H9 (cell line): ENCODE results near the gene RNLS. TPM values are rescaled to one million over a fixed set of nuclear protein-coding genes. Genes with fewer than 3 reads are reported as not detected.

Experiments used
- DNase-seq: peaks from one replicate; pipeline ENCODE4 v3.0.0-alpha.2; 2017
- H2AFZ ChIP-seq: one replicate; pipeline ENCODE4 v1.6.1; 2013; ENCODE audit warnings: mild to moderate bottlenecking, low read length, control low read depth, moderate library complexity
- H2AK5ac ChIP-seq: 2 replicates; pipeline ENCODE4 v1.6.1; 2013; ENCODE audit warnings: low read length, control low read depth, mixed read lengths; ENCODE audit not compliant: insufficient read length
- H2BK120ac ChIP-seq: one replicate; pipeline ENCODE4 v1.6.1; 2013; ENCODE audit warnings: low read depth, mild to moderate bottlenecking, low read length, control low read depth, inconsistent platforms; ENCODE audit not compliant: poor library complexity, severe bottlenecking
- H2BK12ac ChIP-seq: 2 replicates; pipeline ENCODE4 v1.6.1; 2013; ENCODE audit warnings: low read length, control low read depth, mixed read lengths, low read depth; ENCODE audit not compliant: insufficient read length
- H2BK15ac ChIP-seq: 2 replicates; pipeline ENCODE4 v1.6.1; 2013; ENCODE audit warnings: low read depth, low read length, control low read depth
- H2BK20ac ChIP-seq: one replicate; pipeline ENCODE4 v1.6.1; 2013; ENCODE audit warnings: low read depth, mild to moderate bottlenecking, low read length, control low read depth, inconsistent platforms; ENCODE audit not compliant: poor library complexity, severe bottlenecking
- H2BK5ac ChIP-seq: 2 replicates; pipeline ENCODE4 v1.6.1; 2013; ENCODE audit warnings: low read length, control low read depth, mixed read lengths; ENCODE audit not compliant: insufficient read length
- H3K14ac ChIP-seq: 2 replicates; pipeline ENCODE4 v1.6.1; 2013; ENCODE audit warnings: low read length, control low read depth; ENCODE audit not compliant: insufficient read depth
- H3K18ac ChIP-seq: 2 replicates; pipeline ENCODE4 v1.6.1; 2013; ENCODE audit warnings: low read depth, mild to moderate bottlenecking, mixed read lengths, low read length, control low read depth; ENCODE audit not compliant: insufficient read length
- H3K23ac ChIP-seq: 2 replicates; pipeline ENCODE4 v1.6.1; 2013; ENCODE audit warnings: low read length, control low read depth, mixed read lengths, low read depth; ENCODE audit not compliant: insufficient read length
- H3K23me2 ChIP-seq: 2 replicates; pipeline ENCODE4 v1.6.1; 2013; ENCODE audit warnings: low read depth, mild to moderate bottlenecking, mixed read lengths, low read length, control low read depth; ENCODE audit not compliant: insufficient read length, poor library complexity, severe bottlenecking
- H3K27ac ChIP-seq: 2 replicates; pipeline ENCODE4 v1.5.1; 2013; ENCODE audit warnings: low read length, control low read depth, mixed read lengths, low read depth; ENCODE audit not compliant: insufficient read length
- H3K27me3 ChIP-seq: 2 replicates; pipeline ENCODE4 v1.6.1; 2013; ENCODE audit warnings: low read length, control low read depth, inconsistent platforms; ENCODE audit not compliant: insufficient read depth
- H3K4ac ChIP-seq: 2 replicates; pipeline ENCODE4 v1.6.1; 2013; ENCODE audit warnings: low read depth, mild to moderate bottlenecking, control low read depth, inconsistent platforms, low read length, moderate library complexity
- H3K4me1 ChIP-seq: 2 replicates; pipeline ENCODE4 v1.6.1; 2013; ENCODE audit warnings: low read length, control low read depth, inconsistent platforms; ENCODE audit not compliant: insufficient read depth
- H3K4me2 ChIP-seq: 2 replicates; pipeline ENCODE4 v1.6.1; 2013; ENCODE audit warnings: low read length, control low read depth, mixed read lengths; ENCODE audit not compliant: insufficient read length, insufficient read depth
- H3K56ac ChIP-seq: 2 replicates; pipeline ENCODE4 v1.6.1; 2013; ENCODE audit warnings: low read depth, mild to moderate bottlenecking, mixed read lengths, low read length, control low read depth; ENCODE audit not compliant: insufficient read length
- H3K79me1 ChIP-seq: 2 replicates; pipeline ENCODE4 v1.6.1; 2013; ENCODE audit warnings: low read depth, mild to moderate bottlenecking, moderate library complexity, low read length, control low read depth, inconsistent platforms; ENCODE audit not compliant: insufficient read depth, poor library complexity, severe bottlenecking
- H3K79me2 ChIP-seq: 2 replicates; pipeline ENCODE4 v1.6.1; 2013; ENCODE audit warnings: low read length, control low read depth, inconsistent platforms; ENCODE audit not compliant: insufficient read depth
- H3K9ac ChIP-seq: 2 replicates; pipeline ENCODE4 v1.6.1; 2013; ENCODE audit warnings: low read length, control low read depth, mixed read lengths; ENCODE audit not compliant: insufficient read length; ENCODE audit errors: extremely low read depth
- H3K9me3 ChIP-seq: one replicate; pipeline ENCODE4 v1.6.1; 2013; ENCODE audit warnings: low read depth, low read length, inconsistent platforms; ENCODE audit not compliant: control insufficient read depth
- H3T11ph ChIP-seq: one replicate; pipeline ENCODE4 v1.6.1; 2013; ENCODE audit warnings: mild to moderate bottlenecking, low read length, control low read depth, inconsistent platforms
- H4K20me1 ChIP-seq: one replicate; pipeline ENCODE4 v1.6.1; 2013; ENCODE audit not compliant: control insufficient read depth, insufficient read length, insufficient read depth
- H4K5ac ChIP-seq: 2 replicates; pipeline ENCODE4 v1.6.1; 2013; ENCODE audit warnings: low read depth, mild to moderate bottlenecking, mixed read lengths, low read length, control low read depth; ENCODE audit not compliant: insufficient read length
- H4K8ac ChIP-seq: replicated peaks from 2 replicates; pipeline ENCODE4 v1.6.1; 2013; ENCODE audit warnings: low read length, control low read depth, mixed read lengths, low read depth; ENCODE audit not compliant: insufficient read length
- H4K91ac ChIP-seq: 2 replicates; pipeline ENCODE4 v1.6.1; 2013; ENCODE audit warnings: low read depth, mild to moderate bottlenecking, moderate library complexity, mixed read lengths, low read length, control low read depth; ENCODE audit not compliant: insufficient read length
- H3K27ac Mint-ChIP-seq, 3 experiments: 2 replicates in 2 of 3; 3 replicates in 1 of 3; pipeline ENCODE4 v1.8.0; 2020 to 2021; ENCODE audit warnings: mixed read lengths in 3 of 3, mild to moderate bottlenecking in 1 of 3, moderate library complexity in 1 of 3
- H3K27me3 Mint-ChIP-seq: 2 replicates; pipeline ENCODE4 v1.8.0; 2021; ENCODE audit warnings: low read depth, mild to moderate bottlenecking, moderate library complexity, mixed read lengths
- H3K36me3 Mint-ChIP-seq, 3 experiments: 2 replicates in 2 of 3; 3 replicates in 1 of 3; pipeline ENCODE4 v1.8.0; 2020 to 2021; ENCODE audit warnings: low read depth in 3 of 3, mixed read lengths in 3 of 3; ENCODE audit not compliant: insufficient read depth in 1 of 3
- H3K4me1 Mint-ChIP-seq, 2 experiments: 2 replicates each; pipeline ENCODE4 v1.8.0; 2020; ENCODE audit warnings: mixed read lengths in 2 of 2
- H3K4me3 Mint-ChIP-seq, 2 experiments: 2 replicates in 1 of 2; 3 replicates in 1 of 2; pipeline ENCODE4 v1.8.0; 2020 to 2021; ENCODE audit warnings: mild to moderate bottlenecking in 2 of 2, mixed read lengths in 2 of 2, moderate library complexity in 1 of 2
- H3K9me3 Mint-ChIP-seq, 2 experiments: 2 replicates in 1 of 2; 3 replicates in 1 of 2; pipeline ENCODE4 v1.8.0; 2020; ENCODE audit warnings: mild to moderate bottlenecking in 2 of 2, mixed read lengths in 2 of 2, moderate library complexity in 1 of 2
- WGBS: extraction: QIAGEN DNeasy Blood & Tissue Kit; methylation state at CpG from one replicate; pipeline ENCODE4 v1.1.7; 2013; ENCODE audit warnings: missing lambda C conversion rate, low lambda C conversion rate, mixed read lengths; ENCODE audit not compliant: insufficient read length; ENCODE audit errors: extremely low coverage; 5-methylcytosine and 5-hydroxymethylcytosine counted together
- total RNA-seq: library from RNA; stranded (reverse); gene quantifications from 2 replicates; pipeline ENCODE4 v1.2.1, GENCODE V29; 2021
- TF ChIP-seq, protein P1 (sequence below): fragments of 200-600 bp; sonication (generic); conservative IDR thresholded peaks from 3 replicates; pipeline ENCODE4 v1.8.0; 2021; ENCODE audit warnings: antibody characterized with exemption, mild to moderate bottlenecking

RNLS gene
- total RNA-seq, 1 experiment from 2014 or later, result 7.5 TPM

DNA sequence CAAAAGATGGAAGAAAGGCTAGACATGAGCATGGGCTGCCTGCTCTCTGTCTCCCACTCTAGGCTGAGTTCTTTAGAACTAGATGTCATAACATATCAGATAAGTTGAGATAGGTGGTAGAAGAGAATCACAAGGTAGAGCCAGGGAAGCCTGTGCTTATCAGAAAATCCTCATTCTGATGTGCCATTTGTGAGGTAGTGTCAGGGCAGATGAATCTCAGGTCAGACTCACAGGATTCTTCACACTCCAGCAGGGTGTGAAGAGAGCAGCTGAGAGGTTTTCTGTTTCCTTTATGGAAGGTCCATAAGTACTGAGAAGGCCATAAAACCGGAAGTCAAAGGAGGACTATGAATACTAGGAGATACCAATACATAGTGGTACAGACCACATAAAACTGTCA is 132.9 kb downstream of the RNLS start:
- WGBS, result no CpG with 5 or more reads among the region's 1 CpG
- DNase-seq, result no peak
- no peak overlapping the region for H3K23ac ChIP-seq
- no peak overlapping the region for H3K4me3 Mint-ChIP-seq
- H3K9me3 Mint-ChIP-seq, result peaks cover 0 to 3% of the 10 kb centered on the region in 2 experiments; a peak in 1 of 5 replicates
- no peak overlapping the region for H3K9ac ChIP-seq
- H3K27ac ChIP-seq, result no peak overlapping the region
- H3K27me3 ChIP-seq, result no peaks in the 10 kb centered on the region
- no peak overlapping the region for H2BK5ac ChIP-seq
- H4K5ac ChIP-seq, result no peak overlapping the region
- H3K56ac ChIP-seq, result no peak overlapping the region
- H3K18ac ChIP-seq, result no peak overlapping the region
- no peak overlapping the region for H2BK15ac ChIP-seq
- H3K4me2 ChIP-seq, result no peak overlapping the region
- H4K91ac ChIP-seq, result no peak overlapping the region
- no peak overlapping the region for H2BK120ac ChIP-seq
- no peak overlapping the region for H2BK20ac ChIP-seq
- H3K79me1 ChIP-seq, result no peaks in the 10 kb centered on the region
- H3T11ph ChIP-seq, result no peak overlapping the region
- no peak overlapping the region for H3K14ac ChIP-seq
- H2AK5ac ChIP-seq, result no peak overlapping the region
- no peak overlapping the region; a peak in 1 of 7 replicates for H3K27ac Mint-ChIP-seq
- no peaks in the 10 kb centered on the region for H3K9me3 ChIP-seq
- H2AFZ ChIP-seq, result no peak overlapping the region
- H3K79me2 ChIP-seq, result no peaks in the 10 kb centered on the region
- H4K20me1 ChIP-seq, result no peaks in the 10 kb centered on the region
- H3K36me3 Mint-ChIP-seq, result no peaks in the 10 kb centered on the region; a peak in 1 of 7 replicates
- no peaks in the 10 kb centered on the region for H3K23me2 ChIP-seq
- no peak overlapping the region for H2BK12ac ChIP-seq
- no peak overlapping the region for H4K8ac ChIP-seq
- no peak overlapping the region for H3K4ac ChIP-seq
- H3K27me3 Mint-ChIP-seq, result no peaks in the 10 kb centered on the region; the same call in 1 of the 2 replicates
- H3K4me1 ChIP-seq, result no peaks in the 10 kb centered on the region
- no peaks in the 10 kb centered on the region for H3K4me1 Mint-ChIP-seq
- TF ChIP-seq, protein P1, sequence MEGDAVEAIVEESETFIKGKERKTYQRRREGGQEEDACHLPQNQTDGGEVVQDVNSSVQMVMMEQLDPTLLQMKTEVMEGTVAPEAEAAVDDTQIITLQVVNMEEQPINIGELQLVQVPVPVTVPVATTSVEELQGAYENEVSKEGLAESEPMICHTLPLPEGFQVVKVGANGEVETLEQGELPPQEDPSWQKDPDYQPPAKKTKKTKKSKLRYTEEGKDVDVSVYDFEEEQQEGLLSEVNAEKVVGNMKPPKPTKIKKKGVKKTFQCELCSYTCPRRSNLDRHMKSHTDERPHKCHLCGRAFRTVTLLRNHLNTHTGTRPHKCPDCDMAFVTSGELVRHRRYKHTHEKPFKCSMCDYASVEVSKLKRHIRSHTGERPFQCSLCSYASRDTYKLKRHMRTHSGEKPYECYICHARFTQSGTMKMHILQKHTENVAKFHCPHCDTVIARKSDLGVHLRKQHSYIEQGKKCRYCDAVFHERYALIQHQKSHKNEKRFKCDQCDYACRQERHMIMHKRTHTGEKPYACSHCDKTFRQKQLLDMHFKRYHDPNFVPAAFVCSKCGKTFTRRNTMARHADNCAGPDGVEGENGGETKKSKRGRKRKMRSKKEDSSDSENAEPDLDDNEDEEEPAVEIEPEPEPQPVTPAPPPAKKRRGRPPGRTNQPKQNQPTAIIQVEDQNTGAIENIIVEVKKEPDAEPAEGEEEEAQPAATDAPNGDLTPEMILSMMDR, result no peak
